Forelimb muscle (tissue), 1 donor: ENCODE data around the gene DMRT2. TPM values are rescaled to one million over a fixed set of nuclear protein-coding genes. Genes with fewer than 3 reads are reported as not detected.

Source experiments
- DNase-seq: peaks from one replicate; pipeline ENCODE4 v3.0.0-alpha.2; 2013; ENCODE audit warnings: low read depth
- polyA plus RNA-seq: library from polyadenylated mRNA; unstranded; fragments of 120-200 nt; gene quantifications from one replicate; pipeline ENCODE4 v1.2.1, GENCODE V29; 2013; ENCODE audit not compliant: insufficient read length

The DMRT2 gene
- 33.7 TPM for polyA plus RNA-seq

- peak; percentile 95 for DNase-seq
Observed at GRCh38 chr9:1050125-1050895, at the start of gene DMRT2. Gene DMRT2 (plus strand): TSS chr9:1050357. CDS start chr9:1051614, 1,257 bp downstream.

GRCh38 chr9:1001838-1002237 is 48.3 kb upstream of the DMRT2 start:
- DNase-seq: no peak

- DNase-seq: no peak
Observed at GRCh38 chr9:1002678-1003077, 47.5 kb upstream of the DMRT2 start.

GRCh38 chr9:1005043-1005667 is 45.0 kb upstream of the DMRT2 start:
- no peak for DNase-seq

- DNase-seq: no peak
Observed at GRCh38 chr9:1007312-1007711, 42.8 kb upstream of the DMRT2 start.

- DNase-seq: no peak
Observed at GRCh38 chr9:1008216-1008615, 41.9 kb upstream of the DMRT2 start.

GRCh38 chr9:1009101-1009707 is 41.0 kb upstream of the DMRT2 start:
- DNase-seq: peak; percentile 58

DNA sequence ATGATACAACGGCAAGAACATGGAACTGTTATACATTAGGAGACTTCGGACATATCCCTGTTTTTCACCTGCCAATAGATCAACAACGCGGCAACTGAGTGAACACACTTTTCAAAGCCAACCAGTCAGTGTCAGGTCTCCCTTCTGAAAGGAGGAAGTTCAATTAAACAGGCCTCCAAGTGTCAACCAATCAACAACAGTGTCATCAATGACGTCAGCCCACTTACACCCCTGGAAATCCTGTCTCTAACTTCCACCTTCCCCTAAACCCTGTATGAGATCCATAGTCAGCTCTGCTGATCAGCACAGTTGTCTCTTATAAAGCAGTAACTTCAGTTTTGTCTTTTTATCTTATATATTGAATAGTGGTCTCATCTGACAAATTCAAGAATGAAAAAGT is 37.1 kb upstream of the DMRT2 start:
- no peak for DNase-seq

- no peak for DNase-seq
Observed at GRCh38 chr9:1014225-1014624, 35.9 kb upstream of the DMRT2 start.

DNA sequence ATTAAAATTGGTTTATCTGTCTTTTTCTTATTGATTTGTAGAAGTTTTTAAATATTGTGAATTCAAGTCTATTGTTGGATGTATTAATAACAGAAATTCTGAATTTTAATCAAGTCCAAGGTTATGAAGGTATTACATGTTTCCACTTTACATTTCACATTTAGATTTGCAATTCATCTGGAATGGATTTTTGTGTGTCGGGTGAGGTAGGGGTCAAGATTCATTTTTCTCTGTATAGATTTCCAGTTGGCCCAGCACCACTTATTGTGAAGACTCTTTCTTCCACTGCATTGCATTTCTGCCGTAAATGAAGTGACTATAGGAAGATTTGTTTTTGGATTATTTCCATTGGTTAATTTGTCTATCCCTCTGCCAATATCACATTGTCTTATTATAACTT is 35.5 kb upstream of the DMRT2 start:
- DNase-seq: no peak

DNA sequence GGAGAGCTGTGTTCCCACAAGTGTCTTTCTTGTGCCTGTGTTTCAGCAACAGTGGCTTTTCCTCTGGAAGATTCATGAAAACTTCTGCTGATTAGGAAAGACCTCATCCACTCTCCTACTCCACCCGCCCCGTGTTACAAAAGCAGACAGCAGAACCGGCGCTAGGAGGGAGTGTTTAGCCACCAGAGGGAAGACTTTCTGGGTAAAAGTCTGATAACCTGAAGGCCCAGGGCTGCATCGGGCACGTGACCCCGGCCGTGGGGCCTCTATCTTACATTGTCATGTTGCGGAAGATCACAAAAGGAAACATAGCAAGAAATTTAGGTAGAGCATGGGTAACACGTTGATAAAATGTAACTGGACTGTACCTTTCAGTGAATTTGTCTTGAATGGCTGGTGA is 32.0 kb upstream of the DMRT2 start:
- DNase-seq: no peak

DNA sequence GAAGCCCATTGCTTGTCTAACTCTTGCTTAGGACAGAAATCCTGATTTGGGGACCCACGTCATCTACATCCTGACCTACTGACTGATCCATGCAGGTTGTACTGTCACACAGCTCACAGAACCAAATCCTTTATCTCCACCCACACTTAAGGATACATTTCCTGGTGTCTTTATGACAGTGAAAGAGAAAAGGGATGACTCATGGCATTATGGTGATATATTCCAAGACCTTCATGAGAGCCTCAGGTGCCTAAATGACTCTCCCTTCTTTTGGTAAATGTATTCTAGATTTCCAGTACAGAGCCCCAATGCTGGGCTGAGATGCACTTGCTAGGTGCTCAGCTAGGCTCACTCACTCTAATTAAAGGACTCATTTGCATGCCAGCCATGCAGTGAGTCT is 26.0 kb upstream of the DMRT2 start:
- no peak for DNase-seq

DNA sequence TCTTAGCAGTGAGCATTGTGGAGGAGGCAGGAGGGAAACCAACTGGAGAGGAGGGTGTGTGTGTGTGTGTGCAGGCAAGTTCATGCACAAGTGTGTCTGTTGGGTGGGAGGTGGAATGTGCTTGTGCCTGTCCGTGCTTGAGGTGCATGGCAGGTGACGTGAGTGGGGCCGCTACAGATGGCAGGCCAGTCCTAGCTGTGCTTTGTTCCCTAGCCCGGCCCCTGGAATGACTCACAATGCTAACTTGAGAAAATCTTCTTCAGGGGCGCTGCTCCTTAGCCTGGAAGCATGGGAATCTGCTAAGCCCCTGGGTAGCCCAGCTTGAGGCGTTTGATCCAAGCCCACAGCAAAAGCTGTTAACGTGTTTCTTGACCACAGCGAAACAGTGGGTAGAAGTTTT is 25.0 kb upstream of the DMRT2 start:
- no peak for DNase-seq

GRCh38 chr9:1026219-1026618 is 23.9 kb upstream of the DMRT2 start:
- DNase-seq: no peak

DNA sequence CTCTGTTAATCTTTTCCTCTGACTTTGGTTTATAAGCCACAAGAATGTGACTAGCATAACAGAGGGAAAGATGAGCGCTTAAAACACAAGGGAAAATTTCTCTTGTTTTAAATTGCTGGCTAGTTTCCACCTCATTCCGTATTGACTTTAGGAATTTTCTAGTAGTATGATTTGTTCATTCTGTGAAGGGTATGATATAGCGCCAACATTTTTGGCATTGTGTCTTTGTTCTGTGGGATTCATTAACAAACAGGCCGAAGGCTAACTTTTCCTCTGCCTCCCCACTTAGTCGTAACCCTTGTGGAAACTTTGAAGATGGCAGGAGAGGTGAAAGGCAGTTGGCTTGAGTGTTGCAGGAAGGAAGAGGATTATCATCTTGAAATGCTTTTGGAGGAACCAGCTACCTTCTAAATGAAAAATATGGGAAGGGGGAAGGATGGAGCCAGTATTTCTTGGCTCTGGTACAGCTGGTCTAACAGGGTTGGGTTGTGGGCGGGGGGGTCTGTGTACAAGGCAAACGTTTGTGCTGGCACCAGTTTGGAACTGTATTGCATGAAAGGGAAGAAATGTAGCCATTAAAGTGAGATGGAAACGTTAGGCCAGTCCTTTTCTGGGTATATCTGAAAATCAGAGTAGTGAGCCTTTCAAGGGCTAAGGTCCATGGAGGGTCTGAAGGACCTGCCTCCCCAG is 21.5 kb upstream of the DMRT2 start:
- no peak for DNase-seq

- no peak for DNase-seq
Observed at GRCh38 chr9:1031951-1032601, 18.1 kb upstream of the DMRT2 start.

- no peak for DNase-seq
Observed at GRCh38 chr9:1034271-1034670, 15.9 kb upstream of the DMRT2 start.

DNA sequence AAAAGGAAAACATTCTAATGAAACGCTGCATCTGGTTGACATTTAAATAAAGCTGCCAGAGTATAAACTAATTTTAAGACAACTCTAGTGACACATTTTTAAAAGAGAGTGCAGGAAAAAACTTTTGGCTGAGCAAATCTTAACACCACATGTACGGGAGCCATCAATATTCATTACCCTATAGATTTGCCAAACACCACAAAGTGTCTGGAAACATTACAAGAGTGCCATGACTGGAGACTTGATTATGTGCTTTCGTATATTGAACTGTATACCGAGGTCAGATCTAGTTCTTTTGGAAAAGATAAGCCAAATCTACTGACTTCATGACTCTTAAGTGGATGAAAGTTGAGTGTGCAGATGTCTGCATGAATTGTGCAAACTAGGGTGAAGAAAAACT is 10.6 kb upstream of the DMRT2 start:
- DNase-seq: no peak

DNA sequence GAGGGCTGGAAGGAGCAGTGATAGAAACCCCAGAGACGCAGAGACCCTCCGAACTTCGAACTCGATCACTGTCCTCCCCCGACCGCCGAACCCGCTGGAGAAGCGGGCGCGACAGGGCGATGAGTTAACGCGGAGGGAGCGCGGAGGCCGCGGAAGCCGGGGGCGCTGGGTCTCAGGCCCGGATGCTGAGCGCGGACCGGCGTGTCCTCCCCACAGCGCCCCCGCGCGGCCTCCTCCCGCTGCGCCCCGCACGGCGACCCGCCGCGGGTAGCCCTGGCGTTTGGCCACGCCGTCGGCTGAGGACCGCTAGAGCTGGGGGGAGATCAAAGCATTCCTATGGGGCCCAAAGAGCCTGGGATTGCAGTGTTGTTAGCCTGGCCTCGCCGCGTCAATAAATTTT is 7.7 kb upstream of the DMRT2 start:
- DNase-seq: no peak

DNA sequence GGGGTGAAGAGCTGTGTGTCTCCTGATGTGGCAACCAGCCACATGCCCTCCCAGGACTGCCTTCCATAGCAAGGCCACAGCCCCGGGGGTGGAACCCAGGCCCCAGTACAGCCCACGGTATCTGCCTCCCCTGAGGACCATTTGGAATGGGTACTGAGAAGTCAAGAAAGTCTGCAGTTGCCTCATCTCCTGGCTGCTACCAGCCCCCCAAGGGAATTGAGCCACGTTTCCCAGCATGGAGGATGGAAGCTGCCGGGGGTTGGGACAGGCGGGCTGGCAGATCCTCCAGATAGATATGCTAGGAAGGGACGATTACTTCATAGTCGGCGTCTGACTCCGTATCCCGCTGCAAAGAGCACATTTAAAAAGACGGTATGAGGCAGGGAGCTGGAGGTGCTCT is 5.5 kb upstream of the DMRT2 start:
- DNase-seq: no peak

DNA sequence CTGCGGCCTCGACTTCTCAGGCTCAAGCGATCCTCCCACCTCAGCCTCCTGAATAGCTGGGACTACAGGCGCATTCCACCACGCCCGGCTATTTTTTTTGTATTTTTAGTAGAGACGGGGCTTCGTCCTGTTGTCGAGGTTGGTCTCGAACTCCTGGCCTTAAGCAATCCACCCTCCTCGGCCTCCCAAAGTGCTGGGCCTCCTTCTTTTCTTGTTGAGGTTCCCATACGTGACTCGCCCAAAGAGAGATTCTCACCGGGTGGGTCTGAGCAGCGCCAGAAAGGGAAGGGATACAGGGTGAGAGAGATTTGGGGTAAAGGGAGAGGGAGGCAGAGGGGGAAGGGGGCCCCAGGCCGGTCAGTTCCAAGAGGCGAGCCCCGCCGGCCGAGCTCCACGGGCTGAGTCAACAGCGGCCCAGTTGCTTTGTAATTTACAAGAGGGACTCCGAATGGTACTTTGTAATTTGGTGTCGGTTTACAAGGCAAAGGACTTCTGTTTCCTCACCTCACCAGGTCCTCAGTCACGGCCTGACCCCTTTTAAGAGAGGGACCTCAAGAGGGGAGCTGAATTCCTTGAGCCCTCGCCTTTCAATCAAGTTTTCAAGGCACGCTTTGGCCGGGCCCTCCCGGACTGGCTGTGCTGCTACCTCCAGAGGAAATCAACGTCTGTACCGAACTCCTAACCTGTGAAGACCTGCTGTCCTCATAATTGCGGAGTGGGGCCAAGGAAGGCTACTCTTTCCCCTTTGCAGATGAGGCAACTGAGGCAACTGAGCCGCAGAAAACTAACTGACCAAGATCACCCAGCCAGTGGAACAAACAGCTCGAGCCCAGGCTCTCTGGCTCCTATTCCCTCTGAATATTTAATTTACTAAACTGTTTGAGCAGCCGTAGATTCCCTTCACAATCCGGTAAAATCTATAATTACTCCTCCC is 3.3 kb upstream of the DMRT2 start:
- DNase-seq: no peak
